ENCODE data around the gene NHEJ1.
A peak's percentile ranks its signal among the peaks of the same experiment; 100 is the strongest.

The NHEJ1 gene

GRCh38 chr2:219163156-219163555 lies 2.5 kb upstream of the NHEJ1 start:
- Mint-ChIP-seq H3K9me3 (no peaks in the 10 kb centered on the region), H3K27ac (no peak overlapping the region)

GRCh38 chr2:219161097-219161496 lies 482 bp upstream of the NHEJ1 start:
- peaks cover 8% of the 10 kb centered on the region for H3K27me3 Mint-ChIP-seq (ENCODE audit: low read depth)
- TF ChIP-seq CTCF (IDR thresholded peaks at IDR 0.05; ENCODE audit: unreplicated experiment in 3 of 3) = no peak
- H3K27ac Mint-ChIP-seq = peak overlapping the region; percentile 92 to 99 (median 99)
- peaks cover 14% of the 10 kb centered on the region for H3K36me3 Mint-ChIP-seq (ENCODE audit: low read depth)
- no peaks in the 10 kb centered on the region for H3K9me3 Mint-ChIP-seq
- peak overlapping the region; percentile 93 to 98 (median 95) for H3K4me3 Mint-ChIP-seq
- H3K4me1 Mint-ChIP-seq = peaks cover 17% of the 10 kb centered on the region

More at GRCh38 chr2:219163156-219163555, 2.5 kb upstream of the NHEJ1 start:
- Mint-ChIP-seq H3K4me1 (peaks cover 17% of the 10 kb centered on the region), H3K27me3 (ENCODE audit: low read depth) (peaks cover 11% of the 10 kb centered on the region), H3K36me3 (ENCODE audit: low read depth) (no peaks in the 10 kb centered on the region), H3K4me3 (peak overlapping the region in 1 of 3 experiments; percentile 10)
- no peak for TF ChIP-seq CTCF (IDR thresholded peaks at IDR 0.05; ENCODE audit: unreplicated experiment in 3 of 3)

GRCh38 chr2:219159771-219160185 lies 837 bp downstream of the NHEJ1 start:
- Mint-ChIP-seq H3K27me3 (ENCODE audit: low read depth) (peaks cover 8% of the 10 kb centered on the region), H3K36me3 (ENCODE audit: low read depth) (peaks cover 14% of the 10 kb centered on the region), H3K4me3 (peak overlapping the region; percentile 93 to 98 (median 95)), H3K9me3 (no peaks in the 10 kb centered on the region), H3K27ac (peak overlapping the region; percentile 92 to 99 (median 99)), H3K4me1 (peaks cover 17% of the 10 kb centered on the region)
- TF ChIP-seq CTCF (IDR thresholded peaks at IDR 0.05; ENCODE audit: unreplicated experiment in 3 of 3) = no peak

GRCh38 chr2:219158586-219158985 lies 2.0 kb downstream of the NHEJ1 start:
- peaks cover 17% of the 10 kb centered on the region for H3K4me1 Mint-ChIP-seq
- peaks cover 4% of the 10 kb centered on the region for H3K27me3 Mint-ChIP-seq (ENCODE audit: low read depth)
- TF ChIP-seq CTCF (IDR thresholded peaks at IDR 0.05; ENCODE audit: unreplicated experiment in 3 of 3) = no peak
- peak overlapping the region; percentile 32 to 62 (median 44) for H3K4me3 Mint-ChIP-seq
- H3K9me3 Mint-ChIP-seq = no peaks in the 10 kb centered on the region
- peak overlapping the region in 1 of 3 experiments; percentile 13 for H3K27ac Mint-ChIP-seq
- peaks cover 14% of the 10 kb centered on the region for H3K36me3 Mint-ChIP-seq (ENCODE audit: low read depth)

- Mint-ChIP-seq H3K4me3 (no peak overlapping the region), H3K4me1 (peaks cover 17% of the 10 kb centered on the region), H3K36me3 (ENCODE audit: low read depth) (peaks cover 19% of the 10 kb centered on the region), H3K27ac (no peak overlapping the region), H3K9me3 (no peaks in the 10 kb centered on the region), H3K27me3 (ENCODE audit: low read depth) (no peaks in the 10 kb centered on the region)
- no peak for TF ChIP-seq CTCF (IDR thresholded peaks at IDR 0.05; ENCODE audit: unreplicated experiment in 3 of 3)
Observed at GRCh38 chr2:219158025-219158424, 2.6 kb downstream of the NHEJ1 start.

- Mint-ChIP-seq H3K4me3 (peak overlapping the region in 1 of 3 experiments; percentile 48), H3K4me1 (peaks cover 17% of the 10 kb centered on the region), H3K27ac (no peak overlapping the region), H3K9me3 (no peaks in the 10 kb centered on the region), H3K27me3 (ENCODE audit: low read depth) (no peaks in the 10 kb centered on the region), H3K36me3 (ENCODE audit: low read depth) (peaks cover 19% of the 10 kb centered on the region)
- no peak for TF ChIP-seq CTCF (IDR thresholded peaks at IDR 0.05; ENCODE audit: unreplicated experiment in 3 of 3)
Observed at GRCh38 chr2:219157396-219157795, 3.2 kb downstream of the NHEJ1 start.
